Liver (tissue), 9 donors: Measurements from ENCODE around the gene RHOV. TPM values are rescaled to one million over a fixed set of nuclear protein-coding genes. Genes with fewer than 3 reads are reported as not detected.

Experiments
- DNase-seq: peaks from one replicate; pipeline ENCODE4 v3.0.0-alpha.2; 2017; ENCODE audit warnings: low spot score
- H3K27ac ChIP-seq, 2 donors: one replicate each; pipeline ENCODE4 v1.7.0; 2013; ENCODE audit warnings: inconsistent platforms in 2 of 2, low read length in 2 of 2, control low read depth in 1 of 2, low read depth in 1 of 2, mild to moderate bottlenecking in 1 of 2
- H3K27me3 ChIP-seq, 4 donors: one replicate each; pipeline versions ENCODE4 v1.6.1 to v1.7.0; 2013; ENCODE audit warnings: low read length in 3 of 4, inconsistent platforms in 1 of 4, mild to moderate bottlenecking in 1 of 4, moderate library complexity in 1 of 4; ENCODE audit not compliant: control insufficient read depth in 4 of 4, insufficient read depth in 4 of 4
- H3K36me3 ChIP-seq, 4 donors: one replicate each; pipeline versions ENCODE4 v1.6.1 to v1.7.0; 2013; ENCODE audit warnings: low read length in 3 of 4, mild to moderate bottlenecking in 3 of 4, low read depth in 1 of 4, moderate library complexity in 1 of 4; ENCODE audit not compliant: control insufficient read depth in 4 of 4, insufficient read depth in 3 of 4
- H3K4me1 ChIP-seq, 4 donors: one replicate each; pipeline versions ENCODE4 v1.6.1 to v1.7.0; 2013; ENCODE audit warnings: low read length in 3 of 4, mild to moderate bottlenecking in 3 of 4, moderate library complexity in 1 of 4; ENCODE audit not compliant: control insufficient read depth in 4 of 4, insufficient read depth in 4 of 4
- H3K4me3 ChIP-seq, 3 donors: one replicate each; pipeline versions ENCODE4 v1.6.1 to v1.7.0; 2013; ENCODE audit warnings: low read length in 3 of 3, control low read depth in 1 of 3, low read depth in 1 of 3, mild to moderate bottlenecking in 1 of 3
- H3K9ac ChIP-seq, 2 donors: one replicate each; pipeline ENCODE4 v1.7.0; 2013; ENCODE audit warnings: low read length in 2 of 2, mild to moderate bottlenecking in 2 of 2, moderate library complexity in 2 of 2, control low read depth in 1 of 2, low read depth in 1 of 2
- H3K9me3 ChIP-seq, 4 donors: one replicate each; pipeline versions ENCODE4 v1.6.1 to v1.7.0; 2013; ENCODE audit warnings: low read length in 3 of 4; ENCODE audit not compliant: control insufficient read depth in 4 of 4
- EGR1 ChIP-seq, 2 donors: IDR thresholded peaks; 2 replicates each; pipeline ENCODE4 v1.6.1; 2016 to 2018; ENCODE audit warnings: antibody characterized with exemption in 2 of 2, low read depth in 2 of 2
- FOXA1 ChIP-seq: IDR thresholded peaks from 2 replicates; pipeline ENCODE4 v1.6.1; 2016; ENCODE audit warnings: antibody characterized with exemption
- FOXA2 ChIP-seq: IDR thresholded peaks from 2 replicates; pipeline ENCODE4 v1.6.1; 2016; ENCODE audit warnings: antibody characterized with exemption
- GABPA ChIP-seq, 2 donors: IDR thresholded peaks in 1 of 2; conservative IDR thresholded peaks in 1 of 2; 2 replicates each; pipeline ENCODE4 v1.6.1; 2016; ENCODE audit warnings: antibody characterized with exemption in 2 of 2, mild to moderate bottlenecking in 1 of 2, moderate library complexity in 1 of 2
- HNF4A ChIP-seq, 2 donors: conservative IDR thresholded peaks; 2 replicates each; pipeline ENCODE4 v1.6.1; 2016; ENCODE audit warnings: antibody characterized with exemption in 2 of 2, mild to moderate bottlenecking in 2 of 2
- HNF4G ChIP-seq: IDR thresholded peaks from 2 replicates; pipeline ENCODE4 v1.6.1; 2016; ENCODE audit warnings: antibody characterized with exemption
- JUND ChIP-seq, 2 donors: IDR thresholded peaks; 2 replicates each; pipeline ENCODE4 v1.6.1; 2016; ENCODE audit warnings: antibody characterized with exemption in 2 of 2
- NR2F2 ChIP-seq: IDR thresholded peaks from 2 replicates; pipeline ENCODE4 v1.6.1; 2016; ENCODE audit warnings: antibody characterized with exemption
- RAD21 ChIP-seq, 2 donors: IDR thresholded peaks; 2 replicates each; pipeline ENCODE4 v1.6.1; 2016; ENCODE audit warnings: antibody characterized with exemption in 2 of 2, mild to moderate bottlenecking in 2 of 2
- TAF1 ChIP-seq: conservative IDR thresholded peaks from 2 replicates; pipeline ENCODE4 v1.6.1; 2016; ENCODE audit warnings: antibody characterized with exemption, mild to moderate bottlenecking
- YY1 ChIP-seq: IDR thresholded peaks from 2 replicates; pipeline ENCODE4 v1.6.1; 2016; ENCODE audit warnings: antibody characterized with exemption, mild to moderate bottlenecking
- WGBS: extraction: QIAGEN DNeasy Blood & Tissue Kit; methylation state at CpG from one replicate; pipeline ENCODE4 v1.1.7; 2013; 5-methylcytosine and 5-hydroxymethylcytosine counted together
- polyA plus RNA-seq, 2 donors: library from polyadenylated mRNA; stranded (reverse) in 1 of 2; unstranded in 1 of 2; fragments of 200-250 nt in 1 of 2; fragments of >200 nt in 1 of 2; fragmentation: Nextera tagmentation in 1 of 2; extraction: Ambion mirVana in 1 of 2; gene quantifications; one replicate each; pipeline versions ENCODE4 v1.2.1 to v1.2.3, GENCODE V29; 2013 to 2015
- total RNA-seq, 2 donors: library from RNA; depleted of rRNA; stranded (reverse); fragments of >200 nt; gene quantifications; one replicate each; pipeline ENCODE4 v1.2.3, GENCODE V29; 2014
- TF ChIP-seq, protein P1 (sequence below): IDR thresholded peaks from 2 replicates; pipeline ENCODE4 v1.6.1; 2016; ENCODE audit warnings: antibody characterized with exemption, mild to moderate bottlenecking
- TF ChIP-seq, protein P2 (sequence below): IDR thresholded peaks from 2 replicates; pipeline ENCODE4 v1.6.1; 2016; ENCODE audit warnings: antibody characterized with exemption
- TF ChIP-seq, protein P3 (sequence below): IDR thresholded peaks from 2 replicates; pipeline ENCODE4 v1.6.1; 2016; ENCODE audit warnings: antibody characterized with exemption
- TF ChIP-seq, protein P4 (sequence below): IDR thresholded peaks from 2 replicates; pipeline ENCODE4 v1.6.1; 2016; ENCODE audit warnings: antibody characterized with exemption
- TF ChIP-seq, protein P5 (sequence below): fragments of 150-350 bp; IDR thresholded peaks from 2 replicates; pipeline ENCODE4 v1.5.1; 2017; ENCODE audit warnings: improper control_type of control experiment, low read depth, low read length; ENCODE audit not compliant: missing input control
- donor health status: healthy.
- donor health status: healthy.
- donor health status: healthy.
- donor health status: healthy.
- donor health status: healthy.

RHOV gene
- total and polyA plus RNA-seq, 4 donors: 0.05 TPM; not detected in 3

DNA sequence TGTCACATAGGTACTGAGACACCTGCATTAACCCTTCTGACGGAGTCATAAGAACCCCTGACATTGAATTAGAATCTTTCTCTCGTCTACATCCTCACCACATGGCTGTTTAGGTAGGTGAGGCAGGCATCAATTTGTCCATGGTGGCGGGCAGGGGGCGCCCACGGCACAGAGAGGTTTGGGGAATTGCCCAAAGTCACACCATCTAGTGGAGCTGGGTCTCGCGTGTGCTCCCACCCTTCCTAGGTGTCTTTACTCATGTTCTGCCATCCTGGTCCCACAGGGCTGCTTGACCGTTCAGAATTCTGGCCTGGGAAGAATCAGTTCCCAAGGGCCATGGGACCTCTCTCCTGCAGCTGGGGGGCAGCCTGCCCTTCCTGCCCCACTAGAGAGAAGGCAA is 40.5 kb upstream of the RHOV start:
- Histone ChIP-seq H3K27me3 (no peaks in the 10 kb centered on the region), H3K4me3 (no peak overlapping the region), H3K4me1 (peaks cover 9 to 27% (median 25%) of the 10 kb centered on the region in 4 donors), H3K27ac (no peak overlapping the region), H3K9me3 (no peaks in the 10 kb centered on the region), H3K36me3 (no peaks in the 10 kb centered on the region), H3K9ac (no peak overlapping the region)
- WGBS: 93% methylated on average over 8 of the region's 8 CpGs
- DNase-seq: no peak
- TF ChIP-seq, protein P1, sequence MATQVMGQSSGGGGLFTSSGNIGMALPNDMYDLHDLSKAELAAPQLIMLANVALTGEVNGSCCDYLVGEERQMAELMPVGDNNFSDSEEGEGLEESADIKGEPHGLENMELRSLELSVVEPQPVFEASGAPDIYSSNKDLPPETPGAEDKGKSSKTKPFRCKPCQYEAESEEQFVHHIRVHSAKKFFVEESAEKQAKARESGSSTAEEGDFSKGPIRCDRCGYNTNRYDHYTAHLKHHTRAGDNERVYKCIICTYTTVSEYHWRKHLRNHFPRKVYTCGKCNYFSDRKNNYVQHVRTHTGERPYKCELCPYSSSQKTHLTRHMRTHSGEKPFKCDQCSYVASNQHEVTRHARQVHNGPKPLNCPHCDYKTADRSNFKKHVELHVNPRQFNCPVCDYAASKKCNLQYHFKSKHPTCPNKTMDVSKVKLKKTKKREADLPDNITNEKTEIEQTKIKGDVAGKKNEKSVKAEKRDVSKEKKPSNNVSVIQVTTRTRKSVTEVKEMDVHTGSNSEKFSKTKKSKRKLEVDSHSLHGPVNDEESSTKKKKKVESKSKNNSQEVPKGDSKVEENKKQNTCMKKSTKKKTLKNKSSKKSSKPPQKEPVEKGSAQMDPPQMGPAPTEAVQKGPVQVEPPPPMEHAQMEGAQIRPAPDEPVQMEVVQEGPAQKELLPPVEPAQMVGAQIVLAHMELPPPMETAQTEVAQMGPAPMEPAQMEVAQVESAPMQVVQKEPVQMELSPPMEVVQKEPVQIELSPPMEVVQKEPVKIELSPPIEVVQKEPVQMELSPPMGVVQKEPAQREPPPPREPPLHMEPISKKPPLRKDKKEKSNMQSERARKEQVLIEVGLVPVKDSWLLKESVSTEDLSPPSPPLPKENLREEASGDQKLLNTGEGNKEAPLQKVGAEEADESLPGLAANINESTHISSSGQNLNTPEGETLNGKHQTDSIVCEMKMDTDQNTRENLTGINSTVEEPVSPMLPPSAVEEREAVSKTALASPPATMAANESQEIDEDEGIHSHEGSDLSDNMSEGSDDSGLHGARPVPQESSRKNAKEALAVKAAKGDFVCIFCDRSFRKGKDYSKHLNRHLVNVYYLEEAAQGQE: no peak
- TF ChIP-seq HNF4A (conservative IDR thresholded peaks at IDR 0.05): no peak
- TF ChIP-seq YY1: no peak
- no peak for TF ChIP-seq RAD21 (IDR thresholded peaks at IDR 0.05)
- no peak for TF ChIP-seq FOXA2
- no peak for TF ChIP-seq JUND (IDR thresholded peaks at IDR 0.05)

DNA sequence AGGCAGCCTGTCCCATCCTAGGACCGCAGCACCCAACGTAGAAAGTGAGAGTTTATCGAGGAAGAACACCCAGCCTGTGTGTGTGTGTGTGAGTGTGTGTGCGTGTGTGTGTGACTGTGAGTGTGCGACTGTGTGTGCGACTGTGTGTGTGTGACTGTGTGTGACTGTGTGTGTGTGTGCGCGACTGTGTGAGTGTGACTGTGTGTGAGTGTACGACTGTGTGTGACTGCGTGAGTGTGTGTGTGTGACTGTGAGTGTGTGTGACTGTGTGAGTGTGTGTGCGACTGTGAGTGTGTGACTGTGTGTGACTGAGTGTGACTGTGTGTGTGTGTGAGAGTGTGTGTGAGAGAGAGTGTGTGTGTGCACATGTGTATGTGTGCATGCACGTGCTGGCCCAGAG is 40.0 kb upstream of the RHOV start:
- Histone ChIP-seq H3K4me3 (no peak overlapping the region), H3K27ac (no peak overlapping the region), H3K36me3 (no peaks in the 10 kb centered on the region), H3K9ac (no peak overlapping the region), H3K9me3 (no peaks in the 10 kb centered on the region), H3K27me3 (no peaks in the 10 kb centered on the region), H3K4me1 (peaks cover 14 to 32% (median 30%) of the 10 kb centered on the region in 4 donors)
- DNase-seq: no peak
- WGBS: 97% methylated on average over 12 of the region's 12 CpGs
- TF ChIP-seq YY1: no peak
- no peak for TF ChIP-seq HNF4G
- TF ChIP-seq FOXA1: no peak
- TF ChIP-seq FOXA2: no peak
- TF ChIP-seq, protein P1: no peak
- no peak for TF ChIP-seq EGR1 (IDR thresholded peaks at IDR 0.05; ENCODE audit: low read depth in 2 of 2)
- TF ChIP-seq TAF1: no peak
- TF ChIP-seq, protein P2, sequence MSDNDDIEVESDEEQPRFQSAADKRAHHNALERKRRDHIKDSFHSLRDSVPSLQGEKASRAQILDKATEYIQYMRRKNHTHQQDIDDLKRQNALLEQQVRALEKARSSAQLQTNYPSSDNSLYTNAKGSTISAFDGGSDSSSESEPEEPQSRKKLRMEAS: no peak
- no peak for TF ChIP-seq RAD21 (IDR thresholded peaks at IDR 0.05)
- TF ChIP-seq, protein P3, sequence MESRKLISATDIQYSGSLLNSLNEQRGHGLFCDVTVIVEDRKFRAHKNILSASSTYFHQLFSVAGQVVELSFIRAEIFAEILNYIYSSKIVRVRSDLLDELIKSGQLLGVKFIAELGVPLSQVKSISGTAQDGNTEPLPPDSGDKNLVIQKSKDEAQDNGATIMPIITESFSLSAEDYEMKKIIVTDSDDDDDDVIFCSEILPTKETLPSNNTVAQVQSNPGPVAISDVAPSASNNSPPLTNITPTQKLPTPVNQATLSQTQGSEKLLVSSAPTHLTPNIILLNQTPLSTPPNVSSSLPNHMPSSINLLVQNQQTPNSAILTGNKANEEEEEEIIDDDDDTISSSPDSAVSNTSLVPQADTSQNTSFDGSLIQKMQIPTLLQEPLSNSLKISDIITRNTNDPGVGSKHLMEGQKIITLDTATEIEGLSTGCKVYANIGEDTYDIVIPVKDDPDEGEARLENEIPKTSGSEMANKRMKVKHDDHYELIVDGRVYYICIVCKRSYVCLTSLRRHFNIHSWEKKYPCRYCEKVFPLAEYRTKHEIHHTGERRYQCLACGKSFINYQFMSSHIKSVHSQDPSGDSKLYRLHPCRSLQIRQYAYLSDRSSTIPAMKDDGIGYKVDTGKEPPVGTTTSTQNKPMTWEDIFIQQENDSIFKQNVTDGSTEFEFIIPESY: no peak
- no peak for TF ChIP-seq HNF4A (conservative IDR thresholded peaks at IDR 0.05)
- TF ChIP-seq GABPA (IDR thresholded peaks at IDR 0.05 in 1 of 2, conservative IDR thresholded peaks at IDR 0.05 in 1 of 2): no peak
- no peak for TF ChIP-seq NR2F2
- TF ChIP-seq, protein P4, sequence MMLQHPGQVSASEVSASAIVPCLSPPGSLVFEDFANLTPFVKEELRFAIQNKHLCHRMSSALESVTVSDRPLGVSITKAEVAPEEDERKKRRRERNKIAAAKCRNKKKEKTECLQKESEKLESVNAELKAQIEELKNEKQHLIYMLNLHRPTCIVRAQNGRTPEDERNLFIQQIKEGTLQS: no peak
- TF ChIP-seq, protein P5, sequence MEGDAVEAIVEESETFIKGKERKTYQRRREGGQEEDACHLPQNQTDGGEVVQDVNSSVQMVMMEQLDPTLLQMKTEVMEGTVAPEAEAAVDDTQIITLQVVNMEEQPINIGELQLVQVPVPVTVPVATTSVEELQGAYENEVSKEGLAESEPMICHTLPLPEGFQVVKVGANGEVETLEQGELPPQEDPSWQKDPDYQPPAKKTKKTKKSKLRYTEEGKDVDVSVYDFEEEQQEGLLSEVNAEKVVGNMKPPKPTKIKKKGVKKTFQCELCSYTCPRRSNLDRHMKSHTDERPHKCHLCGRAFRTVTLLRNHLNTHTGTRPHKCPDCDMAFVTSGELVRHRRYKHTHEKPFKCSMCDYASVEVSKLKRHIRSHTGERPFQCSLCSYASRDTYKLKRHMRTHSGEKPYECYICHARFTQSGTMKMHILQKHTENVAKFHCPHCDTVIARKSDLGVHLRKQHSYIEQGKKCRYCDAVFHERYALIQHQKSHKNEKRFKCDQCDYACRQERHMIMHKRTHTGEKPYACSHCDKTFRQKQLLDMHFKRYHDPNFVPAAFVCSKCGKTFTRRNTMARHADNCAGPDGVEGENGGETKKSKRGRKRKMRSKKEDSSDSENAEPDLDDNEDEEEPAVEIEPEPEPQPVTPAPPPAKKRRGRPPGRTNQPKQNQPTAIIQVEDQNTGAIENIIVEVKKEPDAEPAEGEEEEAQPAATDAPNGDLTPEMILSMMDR: no peak
- no peak for TF ChIP-seq JUND (IDR thresholded peaks at IDR 0.05)
